Adrenal gland (tissue), 5 donors: ENCODE measurements around the gene G2E3.

ENCODE experiments used
- POLR2A ChIP-seq, 2 donors: fragments of 450-650 bp; IDR thresholded peaks; one replicate each; pipeline ENCODE4 v1.6.1; 2017; ENCODE audit warnings: antibody characterized with exemption in 2 of 2, mild to moderate bottlenecking in 2 of 2, moderate library complexity in 1 of 2
- TF ChIP-seq, protein P1 (sequence below), 6 experiments: fragments of 450-650 bp in 4 of 6; fragments of 200-600 bp in 2 of 6; sonication (generic) in 1 of 6; IDR thresholded peaks; 1 replicate in 5 of 6; 2 replicates in 1 of 6; pipeline versions ENCODE4 v1.5.1 to v1.8.0; 2016 to 2021; ENCODE audit warnings: antibody characterized with exemption in 6 of 6, mild to moderate bottlenecking in 2 of 6, moderate library complexity in 1 of 6
- donor health status: DM: no; HTN: no; CAD: no.

DNA sequence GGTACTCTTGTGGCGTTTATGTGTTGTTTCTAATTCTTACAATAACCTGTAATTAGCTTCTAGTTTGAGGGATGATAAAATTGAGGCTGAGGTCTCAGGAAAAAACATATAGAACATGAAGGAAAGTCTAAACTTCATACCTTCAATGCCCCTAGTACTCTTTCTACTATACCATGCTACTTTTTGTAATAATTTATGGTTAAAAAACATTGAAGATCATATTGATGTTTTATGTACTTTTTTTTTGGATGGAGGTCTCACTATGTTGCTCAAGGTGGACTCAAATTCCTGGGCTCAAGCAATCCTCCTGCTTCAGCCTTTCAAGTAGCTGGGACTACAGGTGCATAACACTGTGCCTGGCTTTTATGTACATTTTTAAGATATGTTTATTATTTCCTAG, 13.8 kb downstream of the G2E3 start:
- TF ChIP-seq, protein P1, sequence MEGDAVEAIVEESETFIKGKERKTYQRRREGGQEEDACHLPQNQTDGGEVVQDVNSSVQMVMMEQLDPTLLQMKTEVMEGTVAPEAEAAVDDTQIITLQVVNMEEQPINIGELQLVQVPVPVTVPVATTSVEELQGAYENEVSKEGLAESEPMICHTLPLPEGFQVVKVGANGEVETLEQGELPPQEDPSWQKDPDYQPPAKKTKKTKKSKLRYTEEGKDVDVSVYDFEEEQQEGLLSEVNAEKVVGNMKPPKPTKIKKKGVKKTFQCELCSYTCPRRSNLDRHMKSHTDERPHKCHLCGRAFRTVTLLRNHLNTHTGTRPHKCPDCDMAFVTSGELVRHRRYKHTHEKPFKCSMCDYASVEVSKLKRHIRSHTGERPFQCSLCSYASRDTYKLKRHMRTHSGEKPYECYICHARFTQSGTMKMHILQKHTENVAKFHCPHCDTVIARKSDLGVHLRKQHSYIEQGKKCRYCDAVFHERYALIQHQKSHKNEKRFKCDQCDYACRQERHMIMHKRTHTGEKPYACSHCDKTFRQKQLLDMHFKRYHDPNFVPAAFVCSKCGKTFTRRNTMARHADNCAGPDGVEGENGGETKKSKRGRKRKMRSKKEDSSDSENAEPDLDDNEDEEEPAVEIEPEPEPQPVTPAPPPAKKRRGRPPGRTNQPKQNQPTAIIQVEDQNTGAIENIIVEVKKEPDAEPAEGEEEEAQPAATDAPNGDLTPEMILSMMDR (IDR thresholded peaks at IDR 0.05): no peak
- TF ChIP-seq POLR2A (IDR thresholded peaks at IDR 0.05): no peak
